ENCODE results near the gene CSNK1A1L. TPM values are rescaled to one million over a fixed set of nuclear protein-coding genes. Genes with fewer than 3 reads are reported as not detected.

CSNK1A1L gene
- polyA plus RNA-seq, 1 donor (not counting 4 experiments of a cell fraction or from before 2014, with no cell fraction given), result not detected

- no peak overlapping the region for H3K4me3 ChIP-seq (ENCODE audit: control insufficient read depth in 2 of 3, extremely low read depth in 1 of 3, insufficient read depth in 2 of 3, low read depth in 1 of 3, low read length in 3 of 3)
- no peaks in the 10 kb centered on the region for H3K9me1 ChIP-seq (ENCODE audit: control insufficient read depth, extremely low read depth, insufficient read depth, low read length)
- H3K4me1 ChIP-seq (ENCODE audit: control insufficient read depth, extremely low read depth, insufficient read depth, low read length), result no peaks in the 10 kb centered on the region
- no peaks in the 10 kb centered on the region for H4K20me1 ChIP-seq (ENCODE audit: control insufficient read depth, extremely low read depth, insufficient read depth, low read length)
- no peak overlapping the region for H3K4me2 ChIP-seq (ENCODE audit: control insufficient read depth, extremely low read depth, insufficient read depth, low read depth, low read length)
- TF ChIP-seq CTCF (optimal IDR thresholded peaks at IDR 0.05 in 1 of 3, IDR thresholded peaks at IDR 0.05 in 1 of 3, conservative IDR thresholded peaks at IDR 0.05 in 1 of 3; ENCODE audit: extremely low read depth in 1 of 3, insufficient read depth in 2 of 3, low read length in 3 of 3), result no peak
- no peak for TF ChIP-seq EZH2 (IDR thresholded peaks at IDR 0.05; ENCODE audit: low read length)
- H3K79me2 ChIP-seq (ENCODE audit: control insufficient read depth, insufficient read depth, low read length), result no peaks in the 10 kb centered on the region
- H3K9me3 ChIP-seq (ENCODE audit: control insufficient read depth, low read depth, low read length), result no peaks in the 10 kb centered on the region
- no peak for DNase-seq (ENCODE audit: low read depth, low spot score)
- dilution Hi-C loops (cut with MboI; ENCODE audit: extremely low pct_ligation_motif_present, low sequenced_read_pairs), result no loop called here
- FAIRE-seq, result no peak
- H3K27ac ChIP-seq (ENCODE audit: control insufficient read depth, insufficient read depth, low read length), result no peak overlapping the region
- H3K9ac ChIP-seq (ENCODE audit: control insufficient read depth, extremely low read depth, insufficient read depth, low read length), result no peak overlapping the region
- no peaks in the 10 kb centered on the region for H3K36me3 ChIP-seq (ENCODE audit: control insufficient read depth in 2 of 2, extremely low read depth in 1 of 2, insufficient read depth in 2 of 2, low read length in 2 of 2)
- no peaks in the 10 kb centered on the region for H3K27me3 ChIP-seq (ENCODE audit: control insufficient read depth, extremely low read depth, insufficient read depth, low read length)
- no peak overlapping the region for H2AFZ ChIP-seq (ENCODE audit: control insufficient read depth, low read length)
These were observed 2.4 kb upstream of the CSNK1A1L start for GRCh38 chr13:37107868-37108267.

- FAIRE-seq (no peak), DNase-seq (ENCODE audit: low read depth, low spot score) (no peak)
- Histone ChIP-seq H3K79me2 (ENCODE audit: control insufficient read depth, insufficient read depth, low read length) (no peaks in the 10 kb centered on the region), H3K9me1 (ENCODE audit: control insufficient read depth, extremely low read depth, insufficient read depth, low read length) (no peaks in the 10 kb centered on the region), H3K9ac (ENCODE audit: control insufficient read depth, extremely low read depth, insufficient read depth, low read length) (no peak overlapping the region), H3K27me3 (ENCODE audit: control insufficient read depth, extremely low read depth, insufficient read depth, low read length) (no peaks in the 10 kb centered on the region), H3K27ac (ENCODE audit: control insufficient read depth, insufficient read depth, low read length) (no peak overlapping the region), H3K9me3 (ENCODE audit: control insufficient read depth, low read depth, low read length) (no peaks in the 10 kb centered on the region), H3K36me3 (ENCODE audit: control insufficient read depth in 2 of 2, extremely low read depth in 1 of 2, insufficient read depth in 2 of 2, low read length in 2 of 2) (no peaks in the 10 kb centered on the region), H3K4me1 (ENCODE audit: control insufficient read depth, extremely low read depth, insufficient read depth, low read length) (no peaks in the 10 kb centered on the region), H2AFZ (ENCODE audit: control insufficient read depth, low read length) (no peak overlapping the region), H4K20me1 (ENCODE audit: control insufficient read depth, extremely low read depth, insufficient read depth, low read length) (no peaks in the 10 kb centered on the region), H3K4me3 (ENCODE audit: control insufficient read depth in 2 of 3, extremely low read depth in 1 of 3, insufficient read depth in 2 of 3, low read depth in 1 of 3, low read length in 3 of 3) (no peak overlapping the region), H3K4me2 (ENCODE audit: control insufficient read depth, extremely low read depth, insufficient read depth, low read depth, low read length) (no peak overlapping the region)
- dilution Hi-C loops (cut with MboI; ENCODE audit: extremely low pct_ligation_motif_present, low sequenced_read_pairs), result no loop called here
- TF ChIP-seq EZH2 (IDR thresholded peaks at IDR 0.05; ENCODE audit: low read length) (no peak), CTCF (optimal IDR thresholded peaks at IDR 0.05 in 1 of 3, IDR thresholded peaks at IDR 0.05 in 1 of 3, conservative IDR thresholded peaks at IDR 0.05 in 1 of 3; ENCODE audit: extremely low read depth in 1 of 3, insufficient read depth in 2 of 3, low read length in 3 of 3) (no peak)
These were observed 2.0 kb upstream of the CSNK1A1L start for GRCh38 chr13:37107456-37107855.

Data from keratinocyte (primary cell).